ENCODE data around the gene MOB3A. TPM values are rescaled to one million over a fixed set of nuclear protein-coding genes. Genes with fewer than 3 reads are reported as not detected.

The MOB3A gene
- total and polyA plus RNA-seq, 10 of the 15 experiments (the other 5 are each of a cell fraction or from before 2014, with no cell fraction given), result 7.5 to 229 (median 79.4) TPM

DNA sequence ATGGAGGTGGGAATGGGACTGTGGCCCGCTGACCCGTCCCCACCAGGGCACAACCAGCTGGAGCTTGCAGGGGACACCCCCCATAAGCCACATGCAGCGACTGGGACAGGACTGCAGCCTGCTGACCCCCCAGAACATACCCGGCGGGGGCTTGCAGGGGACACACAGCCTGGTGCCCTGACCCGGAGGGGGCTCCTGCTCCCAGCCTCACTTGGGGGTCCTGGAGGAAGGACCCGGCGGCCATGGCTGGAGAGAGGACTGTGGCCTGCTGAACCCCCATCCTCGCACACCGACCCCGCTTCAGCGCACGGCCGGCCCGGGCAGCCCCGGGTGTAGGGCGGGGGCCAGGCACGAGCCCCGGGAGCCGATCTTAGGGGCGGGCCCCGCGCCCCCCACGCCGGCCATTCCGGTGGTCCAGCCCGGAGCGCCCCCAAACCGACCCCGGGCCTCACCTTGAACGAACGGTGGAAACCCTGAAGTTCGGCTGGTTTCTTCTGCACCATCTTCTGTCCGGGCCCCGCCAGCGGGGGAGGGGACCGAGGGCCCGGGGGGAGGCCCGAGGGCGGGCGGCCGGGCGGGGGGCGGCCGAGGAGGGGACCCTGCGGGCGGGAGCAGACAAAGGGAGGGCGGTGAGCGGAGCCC, 45.7 kb downstream of the MOB3A start (continued):
- no peak for TF ChIP-seq ETV6 (conservative IDR thresholded peaks at IDR 0.05 in 1 of 2, IDR thresholded peaks at IDR 0.05 in 1 of 2; ENCODE audit: borderline replicate concordance in 1 of 2, low read depth in 1 of 2)
- no peak for TF ChIP-seq YBX1 (IDR thresholded peaks at IDR 0.05)
- TF ChIP-seq GATAD2B (conservative IDR thresholded peaks at IDR 0.05; ENCODE audit: low read depth), result peak; percentile 60; the same call in 1 of the 2 replicates
- TF ChIP-seq YY1 (IDR thresholded peaks at IDR 0.05; ENCODE audit: low read depth, low read length), result no peak
- no peak for TF ChIP-seq CBX5 (IDR thresholded peaks at IDR 0.05; ENCODE audit: low read depth)
- TF ChIP-seq PAX8 (IDR thresholded peaks at IDR 0.05), result no peak
- no peak for TF ChIP-seq FOXM1 (IDR thresholded peaks at IDR 0.05; ENCODE audit: low read depth, low read length)
- no peak for TF ChIP-seq SUPT20H (IDR thresholded peaks at IDR 0.05; ENCODE audit: borderline replicate concordance, control insufficient read depth, low read depth, low read length)
- no peak for TF ChIP-seq BCL11A (IDR thresholded peaks at IDR 0.05; ENCODE audit: low read depth, low read length)
- TF ChIP-seq, protein P1, sequence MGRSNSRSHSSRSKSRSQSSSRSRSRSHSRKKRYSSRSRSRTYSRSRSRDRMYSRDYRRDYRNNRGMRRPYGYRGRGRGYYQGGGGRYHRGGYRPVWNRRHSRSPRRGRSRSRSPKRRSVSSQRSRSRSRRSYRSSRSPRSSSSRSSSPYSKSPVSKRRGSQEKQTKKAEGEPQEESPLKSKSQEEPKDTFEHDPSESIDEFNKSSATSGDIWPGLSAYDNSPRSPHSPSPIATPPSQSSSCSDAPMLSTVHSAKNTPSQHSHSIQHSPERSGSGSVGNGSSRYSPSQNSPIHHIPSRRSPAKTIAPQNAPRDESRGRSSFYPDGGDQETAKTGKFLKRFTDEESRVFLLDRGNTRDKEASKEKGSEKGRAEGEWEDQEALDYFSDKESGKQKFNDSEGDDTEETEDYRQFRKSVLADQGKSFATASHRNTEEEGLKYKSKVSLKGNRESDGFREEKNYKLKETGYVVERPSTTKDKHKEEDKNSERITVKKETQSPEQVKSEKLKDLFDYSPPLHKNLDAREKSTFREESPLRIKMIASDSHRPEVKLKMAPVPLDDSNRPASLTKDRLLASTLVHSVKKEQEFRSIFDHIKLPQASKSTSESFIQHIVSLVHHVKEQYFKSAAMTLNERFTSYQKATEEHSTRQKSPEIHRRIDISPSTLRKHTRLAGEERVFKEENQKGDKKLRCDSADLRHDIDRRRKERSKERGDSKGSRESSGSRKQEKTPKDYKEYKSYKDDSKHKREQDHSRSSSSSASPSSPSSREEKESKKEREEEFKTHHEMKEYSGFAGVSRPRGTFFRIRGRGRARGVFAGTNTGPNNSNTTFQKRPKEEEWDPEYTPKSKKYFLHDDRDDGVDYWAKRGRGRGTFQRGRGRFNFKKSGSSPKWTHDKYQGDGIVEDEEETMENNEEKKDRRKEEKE (IDR thresholded peaks at IDR 0.05), result no peak
- no peak for TF ChIP-seq TARDBP (IDR thresholded peaks at IDR 0.05; ENCODE audit: borderline replicate concordance)
- TF ChIP-seq ZNF384 (IDR thresholded peaks at IDR 0.05; ENCODE audit: borderline replicate concordance, low read depth, low read length), result no peak
- no peak for TF ChIP-seq NFIC (IDR thresholded peaks at IDR 0.05; ENCODE audit: low read depth, low read length)
- TF ChIP-seq, protein P2, sequence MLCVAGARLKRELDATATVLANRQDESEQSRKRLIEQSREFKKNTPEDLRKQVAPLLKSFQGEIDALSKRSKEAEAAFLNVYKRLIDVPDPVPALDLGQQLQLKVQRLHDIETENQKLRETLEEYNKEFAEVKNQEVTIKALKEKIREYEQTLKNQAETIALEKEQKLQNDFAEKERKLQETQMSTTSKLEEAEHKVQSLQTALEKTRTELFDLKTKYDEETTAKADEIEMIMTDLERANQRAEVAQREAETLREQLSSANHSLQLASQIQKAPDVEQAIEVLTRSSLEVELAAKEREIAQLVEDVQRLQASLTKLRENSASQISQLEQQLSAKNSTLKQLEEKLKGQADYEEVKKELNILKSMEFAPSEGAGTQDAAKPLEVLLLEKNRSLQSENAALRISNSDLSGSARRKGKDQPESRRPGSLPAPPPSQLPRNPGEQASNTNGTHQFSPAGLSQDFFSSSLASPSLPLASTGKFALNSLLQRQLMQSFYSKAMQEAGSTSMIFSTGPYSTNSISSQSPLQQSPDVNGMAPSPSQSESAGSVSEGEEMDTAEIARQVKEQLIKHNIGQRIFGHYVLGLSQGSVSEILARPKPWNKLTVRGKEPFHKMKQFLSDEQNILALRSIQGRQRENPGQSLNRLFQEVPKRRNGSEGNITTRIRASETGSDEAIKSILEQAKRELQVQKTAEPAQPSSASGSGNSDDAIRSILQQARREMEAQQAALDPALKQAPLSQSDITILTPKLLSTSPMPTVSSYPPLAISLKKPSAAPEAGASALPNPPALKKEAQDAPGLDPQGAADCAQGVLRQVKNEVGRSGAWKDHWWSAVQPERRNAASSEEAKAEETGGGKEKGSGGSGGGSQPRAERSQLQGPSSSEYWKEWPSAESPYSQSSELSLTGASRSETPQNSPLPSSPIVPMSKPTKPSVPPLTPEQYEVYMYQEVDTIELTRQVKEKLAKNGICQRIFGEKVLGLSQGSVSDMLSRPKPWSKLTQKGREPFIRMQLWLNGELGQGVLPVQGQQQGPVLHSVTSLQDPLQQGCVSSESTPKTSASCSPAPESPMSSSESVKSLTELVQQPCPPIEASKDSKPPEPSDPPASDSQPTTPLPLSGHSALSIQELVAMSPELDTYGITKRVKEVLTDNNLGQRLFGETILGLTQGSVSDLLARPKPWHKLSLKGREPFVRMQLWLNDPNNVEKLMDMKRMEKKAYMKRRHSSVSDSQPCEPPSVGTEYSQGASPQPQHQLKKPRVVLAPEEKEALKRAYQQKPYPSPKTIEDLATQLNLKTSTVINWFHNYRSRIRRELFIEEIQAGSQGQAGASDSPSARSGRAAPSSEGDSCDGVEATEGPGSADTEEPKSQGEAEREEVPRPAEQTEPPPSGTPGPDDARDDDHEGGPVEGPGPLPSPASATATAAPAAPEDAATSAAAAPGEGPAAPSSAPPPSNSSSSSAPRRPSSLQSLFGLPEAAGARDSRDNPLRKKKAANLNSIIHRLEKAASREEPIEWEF (IDR thresholded peaks at IDR 0.05; ENCODE audit: insufficient replicate concordance, low read depth, low read length), result no peak
- no peak for TF ChIP-seq JUNB (IDR thresholded peaks at IDR 0.05)
- TF ChIP-seq GABPA (IDR thresholded peaks at IDR 0.05; ENCODE audit: low read depth), result no peak
- TF ChIP-seq ZNF622 (IDR thresholded peaks at IDR 0.05), result no peak
- no peak for TF ChIP-seq NR2F1 (conservative IDR thresholded peaks at IDR 0.05)
- TF ChIP-seq, protein P3, sequence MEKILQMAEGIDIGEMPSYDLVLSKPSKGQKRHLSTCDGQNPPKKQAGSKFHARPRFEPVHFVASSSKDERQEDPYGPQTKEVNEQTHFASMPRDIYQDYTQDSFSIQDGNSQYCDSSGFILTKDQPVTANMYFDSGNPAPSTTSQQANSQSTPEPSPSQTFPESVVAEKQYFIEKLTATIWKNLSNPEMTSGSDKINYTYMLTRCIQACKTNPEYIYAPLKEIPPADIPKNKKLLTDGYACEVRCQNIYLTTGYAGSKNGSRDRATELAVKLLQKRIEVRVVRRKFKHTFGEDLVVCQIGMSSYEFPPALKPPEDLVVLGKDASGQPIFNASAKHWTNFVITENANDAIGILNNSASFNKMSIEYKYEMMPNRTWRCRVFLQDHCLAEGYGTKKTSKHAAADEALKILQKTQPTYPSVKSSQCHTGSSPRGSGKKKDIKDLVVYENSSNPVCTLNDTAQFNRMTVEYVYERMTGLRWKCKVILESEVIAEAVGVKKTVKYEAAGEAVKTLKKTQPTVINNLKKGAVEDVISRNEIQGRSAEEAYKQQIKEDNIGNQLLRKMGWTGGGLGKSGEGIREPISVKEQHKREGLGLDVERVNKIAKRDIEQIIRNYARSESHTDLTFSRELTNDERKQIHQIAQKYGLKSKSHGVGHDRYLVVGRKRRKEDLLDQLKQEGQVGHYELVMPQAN (conservative IDR thresholded peaks at IDR 0.05), result 0 out of 2 replicates have a peak, but pooled peaks have one; percentile 10
- 0 out of 2 replicates have a peak, but pooled peaks have one; percentile 19 for TF ChIP-seq SIN3A (IDR thresholded peaks at IDR 0.05; ENCODE audit: low read depth, low read length)
- no peak for TF ChIP-seq CBX3 (IDR thresholded peaks at IDR 0.05; ENCODE audit: borderline replicate concordance, low read depth)
- peak; percentile 46; the same call in 1 of the 2 replicates for TF ChIP-seq LARP7 (IDR thresholded peaks at IDR 0.05)

Data from GM12878 (cell line).